DND-41 (cell line): ENCODE data around the gene ACSL6.

Source experiments
- ATAC-seq: fragments of 200-7000 bp; cut with Tn5 transposase; 3 replicates; pipeline ENCODE4 v1.9.1; 2021; ENCODE audit warnings: low read depth; ENCODE audit not compliant: insufficient read depth
- DNase-seq: peaks from one replicate; pipeline ENCODE4 v3.0.0-alpha.2; 2020
- H2AFZ ChIP-seq: 2 replicates; pipeline ENCODE4 v1.6.0; 2012; ENCODE audit warnings: low read depth, low read length
- H3K27ac ChIP-seq: 2 replicates; pipeline ENCODE4 v1.5.1; 2012; ENCODE audit warnings: low read length, inconsistent platforms
- H3K27me3 ChIP-seq: fragments of 200-600 bp; sonication (generic); 2 replicates; pipeline ENCODE4 v1.6.0; 2012; ENCODE audit warnings: low read length, mild to moderate bottlenecking, inconsistent platforms; ENCODE audit not compliant: insufficient read depth, poor library complexity
- H3K36me3 ChIP-seq: 2 replicates; pipeline ENCODE4 v1.5.1; 2012; ENCODE audit warnings: low read length, inconsistent platforms; ENCODE audit not compliant: insufficient read depth
- H3K4me1 ChIP-seq: 2 replicates; pipeline ENCODE4 v1.5.1; 2012; ENCODE audit warnings: mild to moderate bottlenecking, low read length; ENCODE audit not compliant: insufficient read depth
- H3K4me2 ChIP-seq: 2 replicates; pipeline ENCODE4 v1.6.0; 2012; ENCODE audit warnings: mild to moderate bottlenecking, moderate library complexity, low read length, inconsistent platforms; ENCODE audit not compliant: insufficient read depth
- H3K4me3 ChIP-seq, 2 experiments: fragments of 200-600 bp in 1 of 2; shearing (Covaris generic) in 1 of 2; 2 replicates each; pipeline ENCODE4 v1.5.1; 2012 to 2016; ENCODE audit warnings: inconsistent platforms in 2 of 2, low read length in 2 of 2, mild to moderate bottlenecking in 2 of 2, low read depth in 1 of 2, moderate library complexity in 1 of 2
- H3K79me2 ChIP-seq: 2 replicates; pipeline ENCODE4 v1.6.0; 2012; ENCODE audit warnings: low read length, inconsistent platforms; ENCODE audit not compliant: insufficient read depth
- H3K9ac ChIP-seq: 2 replicates; pipeline ENCODE4 v1.6.0; 2012; ENCODE audit warnings: low read depth, mild to moderate bottlenecking, inconsistent platforms, low read length, moderate library complexity
- H3K9me3 ChIP-seq: 2 replicates; pipeline ENCODE4 v1.5.1; 2012; ENCODE audit warnings: low read length, moderate library complexity, mild to moderate bottlenecking, inconsistent platforms; ENCODE audit not compliant: insufficient read depth, severe bottlenecking
- H4K20me1 ChIP-seq: 2 replicates; pipeline ENCODE4 v1.6.0; 2012; ENCODE audit warnings: low read length; ENCODE audit not compliant: insufficient read depth
- CTCF ChIP-seq: IDR thresholded peaks from 2 replicates; pipeline ENCODE4 v1.5.1; 2012; ENCODE audit warnings: borderline replicate concordance, low read length, moderate library complexity, mild to moderate bottlenecking; ENCODE audit not compliant: poor library complexity, severe bottlenecking; ENCODE audit errors: extremely low read depth
- EZH2 ChIP-seq: IDR thresholded peaks from 3 replicates; pipeline ENCODE4 v1.6.1; 2012; ENCODE audit warnings: borderline replicate concordance, low read depth, mild to moderate bottlenecking, moderate library complexity, low read length, inconsistent platforms; ENCODE audit not compliant: severe bottlenecking

The ACSL6 gene

DNA sequence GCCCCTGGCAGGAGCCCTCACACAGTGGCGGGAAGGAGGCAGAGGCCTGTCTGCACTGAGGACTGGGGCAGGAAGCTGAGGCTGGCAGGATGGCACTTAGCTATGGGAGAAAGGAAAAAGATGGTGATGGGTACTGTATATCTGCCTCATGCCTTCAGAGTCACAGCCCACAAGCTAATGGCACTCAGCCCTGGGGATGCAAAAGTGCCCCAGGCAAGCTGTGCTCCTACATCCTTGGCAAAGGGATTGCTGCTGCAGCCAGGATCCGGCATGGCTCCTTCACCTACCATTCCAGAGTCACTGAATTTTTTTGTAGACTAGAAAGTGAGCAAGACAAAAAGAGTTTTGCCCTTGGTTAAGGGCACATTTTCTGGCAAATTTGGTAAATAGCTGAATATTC, 8.7 kb downstream of the ACSL6 start:
- H3K4me2 ChIP-seq: no peak overlapping the region
- H3K9ac ChIP-seq: no peak overlapping the region
- no peak overlapping the region for H3K4me3 ChIP-seq
- TF ChIP-seq EZH2: no peak
- TF ChIP-seq CTCF: no peak
- peaks cover 42% of the 10 kb centered on the region for H3K4me1 ChIP-seq
- ATAC-seq (no peak), DNase-seq (no peak)
- no peak overlapping the region for H2AFZ ChIP-seq
- peaks cover 19% of the 10 kb centered on the region for H4K20me1 ChIP-seq
- H3K79me2 ChIP-seq: no peaks in the 10 kb centered on the region
- H3K9me3 ChIP-seq: no peaks in the 10 kb centered on the region
- no peaks in the 10 kb centered on the region for H3K27me3 ChIP-seq
- H3K27ac ChIP-seq: no peak overlapping the region
- no peaks in the 10 kb centered on the region for H3K36me3 ChIP-seq

- DNase-seq: no peak
- Histone ChIP-seq H4K20me1 (peaks cover 19% of the 10 kb centered on the region), H3K4me1 (peaks cover 42% of the 10 kb centered on the region), H3K79me2 (no peaks in the 10 kb centered on the region), H3K27ac (no peak overlapping the region), H3K4me2 (no peak overlapping the region), H3K9me3 (no peaks in the 10 kb centered on the region), H3K4me3 (no peak overlapping the region), H2AFZ (no peak overlapping the region), H3K36me3 (no peaks in the 10 kb centered on the region), H3K27me3 (no peaks in the 10 kb centered on the region), H3K9ac (no peak overlapping the region)
- no peak for ATAC-seq
- no peak for TF ChIP-seq EZH2
- no peak for TF ChIP-seq CTCF
Observed at GRCh38 chr5:132001647-132002561, 9.6 kb downstream of the ACSL6 start.

- Histone ChIP-seq H4K20me1 (peaks cover 19% of the 10 kb centered on the region), H2AFZ (no peak overlapping the region), H3K79me2 (no peaks in the 10 kb centered on the region), H3K4me3 (no peak overlapping the region), H3K4me2 (peak overlapping the region; percentile 40; the same call in 1 of the 2 replicates), H3K27me3 (no peaks in the 10 kb centered on the region), H3K9ac (no peak overlapping the region), H3K4me1 (peaks cover 42% of the 10 kb centered on the region), H3K36me3 (no peaks in the 10 kb centered on the region), H3K27ac (peak overlapping the region; percentile 26; the same call in 1 of the 2 replicates), H3K9me3 (no peaks in the 10 kb centered on the region)
- DNase-seq (peak; percentile 80), ATAC-seq (peak; percentile 92)
- TF ChIP-seq CTCF (no peak), EZH2 (no peak)
Observed at GRCh38 chr5:132000677-132001453, 10.6 kb downstream of the ACSL6 start.
